Stimulated activated CD8-positive, alpha-beta memory T cell treated with anti-CD3 and anti-CD28 coated beads, Interleukin-15, amount 100 ng/mL, for 24 hours (primary cell): ENCODE measurements around the gene FAM200C.

Experiments used
- DNase-seq: peaks from one replicate; pipeline ENCODE4 v3.0.0-alpha.2; 2020; ENCODE audit warnings: low read depth

FAM200C gene

DNA sequence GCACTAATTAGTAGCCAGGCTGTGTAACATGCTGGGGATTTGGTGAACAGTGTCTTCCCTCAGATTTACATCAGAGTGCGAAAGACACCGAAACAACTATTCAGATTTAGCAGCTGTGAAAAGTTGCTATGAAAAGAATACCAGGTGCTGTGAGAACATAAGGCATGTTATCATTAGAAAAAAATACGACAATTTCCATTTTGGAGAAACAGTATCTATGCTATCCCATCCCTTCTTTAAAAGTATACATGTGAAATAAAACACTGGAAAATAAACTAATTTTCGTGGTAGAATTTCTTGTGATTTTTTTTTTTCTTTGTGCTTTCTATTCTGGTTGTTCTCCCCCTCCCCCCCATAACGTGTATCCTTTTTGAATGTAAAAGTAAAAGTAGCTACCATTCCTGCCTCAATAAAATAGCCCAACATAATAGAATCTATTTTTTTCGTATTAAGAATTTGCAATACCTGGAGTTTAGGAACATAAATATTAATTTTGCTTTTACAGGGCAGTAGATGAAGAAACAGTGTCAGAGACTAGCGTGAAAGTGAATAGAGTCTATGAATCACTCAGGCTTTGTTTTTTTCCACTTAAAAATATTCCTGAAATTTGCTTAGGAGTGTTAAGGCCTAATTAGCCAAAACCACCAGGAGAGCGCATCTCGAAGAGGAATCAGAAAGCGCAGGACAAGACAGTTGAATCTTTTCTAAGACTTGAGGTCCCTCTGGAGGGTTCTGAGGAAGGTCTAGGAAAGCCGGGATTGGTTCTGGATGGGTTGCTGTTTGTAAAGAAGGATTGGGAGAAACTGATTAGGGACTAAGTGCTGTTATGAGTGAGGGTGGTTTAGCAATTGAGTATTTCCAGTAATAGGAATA, 19.8 kb upstream of the FAM200C start:
- DNase-seq: no peak

GRCh38 chr5:160418561-160419457, 19.0 kb upstream of the FAM200C start, which contains the start of gene SLU7:
SLU7 (minus strand) TSS chr5:160419081; CDS start chr5:160415294, 3,787 bp downstream.
- peak; percentile 83 for DNase-seq

GRCh38 chr5:160398806-160399205, 1.0 kb downstream of the FAM200C start:
- DNase-seq: no peak

GRCh38 chr5:160397492-160397891, 2.4 kb downstream of the FAM200C start:
- no peak for DNase-seq

GRCh38 chr5:160395111-160395510, 4.7 kb downstream of the FAM200C start:
- DNase-seq: no peak

- DNase-seq: no peak
Measured at GRCh38 chr5:160390787-160391696, 8.8 kb downstream of the FAM200C start.

GRCh38 chr5:160387445-160387844, 12.4 kb downstream of the FAM200C start:
- DNase-seq: no peak

DNA sequence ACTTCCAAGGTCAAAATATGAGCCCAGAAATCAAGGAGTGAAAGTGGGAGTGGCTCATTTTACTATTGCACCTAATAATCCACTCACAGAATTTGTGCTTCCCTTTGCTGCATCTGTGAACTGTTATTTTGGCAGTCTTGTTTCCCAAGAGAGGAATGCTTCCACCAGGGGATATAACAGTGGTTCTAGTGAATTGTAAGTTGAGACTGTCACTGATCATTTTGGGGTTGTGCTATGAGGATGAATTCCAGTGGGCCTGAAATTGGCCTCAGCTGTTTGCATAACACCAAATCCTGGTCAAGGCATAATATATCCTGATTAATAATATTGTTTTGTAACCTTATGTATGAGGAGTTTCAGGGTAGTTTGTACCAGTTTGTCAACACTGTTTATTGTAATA, 14.4 kb downstream of the FAM200C start:
- no peak for DNase-seq

DNA sequence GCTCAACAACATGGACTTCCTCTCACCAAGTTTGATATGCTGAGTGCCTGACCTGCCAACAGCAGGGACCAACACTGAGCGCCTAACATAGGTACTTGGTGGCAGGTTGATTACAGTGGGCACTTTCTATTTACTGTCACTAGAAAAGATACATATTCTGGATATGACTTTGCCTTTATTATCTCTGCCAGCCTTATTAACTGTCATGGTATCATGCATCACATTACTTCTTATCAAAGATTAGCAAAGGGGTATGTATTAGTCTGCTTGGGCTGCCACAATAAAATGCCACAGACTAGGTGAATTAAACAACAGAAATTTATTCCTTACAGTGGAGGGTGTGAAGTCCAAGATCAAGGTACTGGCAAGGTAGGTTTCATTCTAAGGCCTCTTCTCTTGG, 15.2 kb downstream of the FAM200C start:
- DNase-seq: no peak

DNA sequence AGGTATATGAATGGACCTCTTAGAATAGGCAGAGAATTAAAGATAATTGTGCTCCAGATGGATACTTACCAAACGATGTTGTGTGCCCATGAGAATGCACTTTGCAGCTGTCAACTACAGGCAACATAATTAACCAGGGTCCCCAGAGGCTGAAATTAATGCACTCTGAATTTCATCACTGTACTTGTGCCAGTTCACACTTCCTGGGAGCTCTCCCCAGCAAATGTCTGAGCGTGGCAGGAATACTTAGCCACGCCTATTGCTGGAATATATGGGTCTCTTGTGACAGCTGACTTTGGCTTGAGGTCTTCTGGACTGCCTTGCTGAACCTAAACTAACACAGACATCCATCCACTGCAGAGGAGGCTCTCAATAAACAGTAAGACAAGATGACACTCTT, 17.5 kb downstream of the FAM200C start:
- no peak for DNase-seq

GRCh38 chr5:160380041-160380440, 19.8 kb downstream of the FAM200C start:
- no peak for DNase-seq

DNA sequence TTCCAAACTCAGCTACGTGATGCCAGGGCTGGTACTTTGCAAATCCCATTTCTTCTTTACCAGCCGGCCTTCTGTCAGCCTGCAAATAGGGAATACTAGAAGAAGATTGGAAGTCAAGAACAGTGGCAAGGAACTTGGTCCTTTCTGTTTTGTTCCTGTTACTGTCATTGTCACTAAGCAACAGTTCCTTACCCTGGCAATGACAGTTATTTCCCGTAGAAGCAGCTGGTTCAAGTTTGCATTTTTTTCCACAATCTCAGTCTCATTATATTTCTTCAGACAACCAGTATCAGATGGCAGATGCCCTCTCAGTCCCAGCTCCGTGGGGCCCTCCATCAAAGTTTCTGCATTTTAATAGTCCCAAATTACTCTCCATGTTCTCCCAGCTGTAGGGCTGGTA, 20.3 kb downstream of the FAM200C start:
- DNase-seq: no peak

DNA sequence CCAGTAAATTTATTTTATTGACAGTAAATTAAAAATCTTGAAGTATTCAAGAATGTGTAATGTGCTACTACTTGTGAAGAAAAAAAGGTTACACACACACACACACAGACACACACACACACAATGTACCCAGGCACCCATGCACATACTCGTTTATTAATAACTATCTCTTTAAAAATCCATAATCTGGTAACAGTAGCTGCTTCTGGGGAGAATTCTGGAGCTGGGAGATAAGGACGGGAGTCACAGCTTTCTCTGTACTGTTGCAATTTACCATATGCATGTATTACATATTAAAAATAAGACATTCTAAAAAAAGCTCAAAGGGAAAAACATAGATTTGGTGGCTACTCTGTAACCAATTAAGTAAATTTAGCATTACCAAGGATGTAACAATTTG, 21.5 kb downstream of the FAM200C start:
- no peak for DNase-seq

DNA sequence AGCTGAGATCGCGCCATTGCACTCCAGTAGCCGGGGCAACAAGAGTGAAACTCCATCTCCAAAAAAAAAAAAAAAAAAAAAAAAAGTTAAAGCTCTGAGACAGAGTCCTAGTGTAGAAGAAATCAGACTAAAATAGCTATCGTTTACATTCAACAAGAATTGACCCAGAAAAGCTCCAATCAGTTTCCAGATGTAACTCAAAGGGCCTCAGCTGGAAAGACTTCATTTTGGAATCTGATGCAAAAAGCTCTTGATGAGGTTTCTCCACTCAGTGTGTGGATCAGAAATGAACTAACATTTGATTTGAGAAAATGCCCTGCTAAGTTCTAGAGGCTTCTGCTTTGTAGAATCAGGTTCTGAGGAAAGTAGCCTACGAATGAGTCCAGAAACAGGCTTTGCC, 22.2 kb downstream of the FAM200C start:
- no peak for DNase-seq

DNA sequence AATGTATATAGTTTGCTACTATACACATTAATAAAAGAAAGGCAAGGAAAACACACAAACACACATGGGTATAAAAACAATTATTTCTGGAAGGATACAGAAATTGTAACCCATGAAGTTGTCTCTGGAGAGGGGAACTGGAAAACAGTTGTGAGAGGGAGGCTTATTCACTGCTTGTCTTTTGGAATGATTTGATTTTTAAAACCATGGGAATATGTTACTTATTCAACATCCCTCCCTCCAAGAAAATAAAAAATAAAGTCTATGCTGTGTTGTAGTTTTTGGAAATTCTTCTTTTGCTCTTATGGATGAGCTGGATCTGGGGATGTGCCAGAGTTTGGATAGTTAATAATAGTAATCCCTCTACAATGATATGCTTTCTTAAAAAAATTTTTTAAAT, 23.4 kb downstream of the FAM200C start:
- DNase-seq: no peak

GRCh38 chr5:160375701-160376100, 24.2 kb downstream of the FAM200C start:
- no peak for DNase-seq

GRCh38 chr5:160375166-160375565, 24.7 kb downstream of the FAM200C start:
- DNase-seq: no peak

- DNase-seq: no peak
Measured at GRCh38 chr5:160371294-160371693, 28.6 kb downstream of the FAM200C start.

DNA sequence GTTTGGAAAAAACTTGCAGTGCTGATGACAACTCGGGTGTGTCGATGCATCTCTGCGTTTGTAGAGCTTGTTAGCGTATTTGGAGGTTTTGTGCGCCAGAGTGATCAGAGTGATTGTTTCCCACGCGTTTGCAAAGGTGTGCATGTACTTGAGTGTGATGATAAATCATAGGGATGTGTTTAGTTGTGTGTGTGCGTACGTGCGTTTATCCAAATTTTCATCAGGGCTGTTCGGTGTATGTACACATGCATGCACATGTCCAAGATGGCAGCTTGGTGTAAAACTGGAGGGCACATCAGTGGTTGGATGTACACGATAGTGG, 29.2 kb downstream of the FAM200C start:
- DNase-seq: no peak

GRCh38 chr5:160369990-160370712, 29.7 kb downstream of the FAM200C start, which contains the start of gene C1QTNF2:
C1QTNF2 (minus strand) TSS chr5:160370626; CDS start chr5:160355011, 15,615 bp downstream.
- DNase-seq: no peak

- no peak for DNase-seq
Measured at GRCh38 chr5:160367885-160368284, 32.0 kb downstream of the FAM200C start.
